ENCODE measurements around the gene EREG.
"Not testable (repeated sequence)": the region's sequence is repeated elsewhere in the genome, so short reads cannot be mapped to it uniquely, and the experiment has no call there.

EREG gene

DNA sequence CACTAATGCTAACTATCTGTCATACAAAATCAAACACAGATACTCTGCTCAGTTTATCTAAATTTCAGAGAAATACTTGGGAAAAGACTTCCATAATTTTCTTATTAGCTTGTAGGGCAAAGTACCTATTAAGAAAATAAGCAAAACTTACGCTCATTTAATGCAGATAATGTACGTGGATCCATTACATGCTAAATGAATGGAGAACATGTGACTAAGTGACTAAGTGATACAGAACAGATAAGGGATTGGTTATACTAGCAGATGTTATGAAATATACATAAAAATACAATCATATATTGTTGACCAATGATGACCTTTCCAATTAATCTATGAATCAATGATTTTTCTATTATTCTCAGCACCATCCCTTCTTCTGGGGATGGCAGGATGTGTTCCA, 25.7 kb downstream of the EREG start:
- no peak for DNase-seq (ENCODE audit: low read depth)

GRCh38 chr4:74391346-74391745, 26.4 kb downstream of the EREG start:
- DNase-seq (ENCODE audit: low read depth) = no peak

GRCh38 chr4:74391890-74392475, 27.0 kb downstream of the EREG start:
- DNase-seq (ENCODE audit: low read depth) = no peak

DNA sequence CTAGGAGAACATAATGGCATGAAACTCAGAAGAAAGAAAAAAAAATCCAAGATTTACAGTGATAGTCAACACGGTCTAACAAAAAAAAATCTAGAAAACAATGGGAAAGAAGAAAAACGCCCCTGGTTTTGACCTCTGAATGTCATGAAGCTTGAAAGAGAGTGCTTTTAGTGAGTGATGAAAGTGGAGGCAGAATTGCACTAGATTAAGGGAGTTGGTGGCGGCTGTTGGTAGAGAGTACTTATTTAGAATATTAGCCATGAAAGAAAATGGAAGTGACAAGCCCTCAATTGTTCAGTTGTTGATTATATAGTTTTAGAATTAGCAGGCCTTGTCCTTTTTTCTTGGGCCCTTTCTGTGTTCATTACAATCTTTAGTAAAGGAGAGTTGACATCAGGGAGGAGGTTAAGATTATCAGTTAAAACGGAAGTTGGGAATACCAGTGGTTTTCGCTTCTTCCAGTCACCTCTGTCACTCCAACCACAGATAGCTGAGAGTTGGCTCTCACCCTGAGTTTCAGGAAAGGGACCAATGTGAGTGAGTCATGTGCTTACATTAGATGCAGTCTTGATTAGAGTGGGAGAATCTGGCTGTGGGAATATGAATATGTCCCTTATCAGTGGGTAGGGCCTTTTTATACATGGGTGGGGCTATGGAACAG, 29.7 kb downstream of the EREG start:
- DNase-seq (ENCODE audit: low read depth) = no peak

GRCh38 chr4:74395633-74396032, 30.7 kb downstream of the EREG start:
- no peak for DNase-seq (ENCODE audit: low read depth)

- no peak for DNase-seq (ENCODE audit: low read depth)
Measured at GRCh38 chr4:74397748-74398426, 32.9 kb downstream of the EREG start.

- not testable (repeated sequence) for DNase-seq (ENCODE audit: low read depth)
Measured at GRCh38 chr4:74398894-74399589, 34.1 kb downstream of the EREG start.

DNA sequence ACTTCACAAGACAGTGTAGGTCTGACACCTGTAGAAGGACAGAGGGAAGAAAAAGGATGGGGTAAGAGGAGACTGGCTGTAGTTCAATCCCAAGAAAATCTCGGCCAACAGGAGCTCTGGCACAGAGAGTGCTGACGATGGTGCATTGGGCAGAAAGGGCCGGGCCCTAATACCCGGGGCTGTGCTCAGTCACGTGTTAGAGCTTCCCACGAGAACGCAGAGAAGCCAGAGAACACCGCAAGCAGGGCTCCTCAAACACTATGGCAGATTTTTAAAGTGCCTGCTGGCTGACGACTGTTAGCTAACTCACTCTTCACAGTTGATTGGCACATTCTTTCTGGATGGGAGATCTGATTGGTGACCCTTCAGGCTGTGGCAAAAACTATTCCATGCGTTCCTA, 35.5 kb downstream of the EREG start:
- DNase-seq (ENCODE audit: low read depth) = no peak

DNA sequence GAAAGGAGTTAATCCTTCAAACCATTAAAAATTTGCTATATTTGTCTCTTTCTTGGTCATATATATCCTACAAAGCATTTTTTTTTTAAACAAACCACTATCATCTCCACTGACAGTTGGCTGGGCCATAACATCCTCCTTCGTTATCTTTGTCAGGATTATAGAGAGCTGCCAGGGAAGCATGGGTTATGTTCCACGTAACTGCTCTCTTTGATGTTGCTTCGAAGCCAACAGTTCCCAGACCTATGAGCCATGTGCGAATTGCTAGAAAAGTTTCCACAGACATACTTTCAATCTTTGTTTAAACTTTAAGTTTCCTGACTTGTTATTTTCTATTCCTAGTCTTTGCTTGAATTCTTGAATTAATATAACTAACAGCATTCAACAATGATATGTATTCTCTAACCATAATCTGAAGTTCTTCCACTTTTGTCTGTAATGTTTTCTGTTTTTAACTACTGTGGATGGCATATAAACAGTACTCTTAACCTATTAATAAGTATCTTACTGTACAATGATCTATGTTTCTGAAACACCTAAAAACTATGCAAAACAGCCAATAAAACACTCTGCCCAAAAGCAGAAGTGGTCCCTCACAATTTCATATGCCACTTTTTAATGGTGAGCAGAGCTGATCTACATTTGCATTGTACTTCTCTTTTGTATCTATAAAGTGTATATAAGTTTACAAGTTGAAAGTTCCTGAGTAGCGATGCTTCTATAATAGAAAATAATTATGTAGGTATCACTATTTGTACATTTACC, 37.9 kb downstream of the EREG start:
- no peak for DNase-seq (ENCODE audit: low read depth)

DNA sequence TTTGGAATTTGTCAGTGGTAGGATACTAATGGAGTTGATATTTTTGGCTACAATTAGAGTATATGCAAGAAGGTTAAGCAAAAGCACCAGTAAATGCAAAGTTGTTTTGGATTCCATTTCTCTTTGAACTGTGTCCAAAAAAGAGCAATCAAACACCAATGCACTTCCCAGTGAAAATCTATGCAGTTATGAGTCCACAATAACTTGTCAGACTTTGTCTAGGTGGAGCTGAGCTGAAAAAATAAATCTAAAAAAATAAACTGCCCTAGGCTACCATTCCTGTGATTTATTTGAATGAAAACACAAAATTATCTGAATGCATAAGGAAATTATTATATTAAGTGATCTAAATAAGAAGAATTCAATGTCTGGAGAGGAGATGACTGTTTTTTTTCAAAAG, 42.9 kb downstream of the EREG start:
- no peak for DNase-seq (ENCODE audit: low read depth)

GRCh38 chr4:74408639-74409038, 43.7 kb downstream of the EREG start:
- DNase-seq (ENCODE audit: low read depth) = no peak

DNA sequence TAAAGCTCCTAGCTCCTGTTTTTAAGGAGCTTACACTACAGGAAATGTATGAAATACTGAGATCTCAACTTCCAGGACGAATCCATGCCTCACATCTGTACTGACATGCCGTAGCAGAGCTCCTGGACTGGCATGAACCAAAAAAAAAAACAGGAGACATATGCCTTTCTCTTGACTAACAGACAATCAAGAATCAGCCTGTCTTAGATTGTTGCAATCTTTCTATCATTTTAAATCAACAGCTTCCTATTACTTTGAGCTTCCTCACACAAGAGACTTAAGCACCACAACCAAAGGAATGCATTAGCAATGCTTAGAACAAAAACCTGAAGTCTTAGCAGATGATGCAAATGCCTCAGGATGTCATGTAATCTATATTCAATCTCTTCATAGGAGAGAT, 45.3 kb downstream of the EREG start:
- no peak for DNase-seq (ENCODE audit: low read depth)

DNA sequence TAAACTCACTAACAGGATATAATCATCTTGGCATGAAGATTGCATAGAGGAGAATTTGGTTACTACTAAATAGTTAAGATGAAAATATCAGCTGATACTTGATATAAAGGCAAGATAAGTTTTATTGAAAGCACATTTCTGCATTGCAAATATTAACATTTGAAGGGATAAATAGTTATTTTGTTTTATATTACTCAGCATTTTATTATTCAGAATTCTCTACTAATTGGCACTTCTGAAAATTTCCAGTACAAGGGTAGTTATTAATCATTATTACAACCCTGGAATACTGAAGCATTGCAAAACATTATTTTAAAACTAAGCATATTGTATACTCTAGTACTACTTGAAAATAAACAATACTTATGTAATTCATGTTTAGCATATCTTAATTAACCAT, 47.3 kb downstream of the EREG start:
- no peak for DNase-seq (ENCODE audit: low read depth)

DNA sequence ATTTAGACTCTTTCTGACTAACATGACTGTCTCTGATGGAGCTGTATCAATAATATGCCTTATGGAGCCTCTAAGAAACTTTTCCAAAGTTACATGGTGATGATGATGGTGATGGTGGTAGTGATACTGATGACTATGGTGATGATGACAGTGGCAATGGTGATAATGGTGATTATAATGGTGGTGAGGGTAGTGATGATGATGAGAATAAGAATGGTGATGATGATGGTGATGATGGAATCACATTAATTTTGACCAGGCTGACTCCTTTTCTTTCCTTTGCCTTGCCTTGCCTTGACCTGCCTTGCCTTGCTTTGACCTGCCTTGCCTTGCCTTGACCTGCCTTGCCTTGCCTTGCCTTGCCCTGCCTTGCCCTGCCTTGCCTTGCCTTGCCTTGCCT, 48.3 kb downstream of the EREG start:
- DNase-seq (ENCODE audit: low read depth) = no peak

- no peak for DNase-seq (ENCODE audit: low read depth)
Measured at GRCh38 chr4:74414149-74414809, 49.3 kb downstream of the EREG start.

DNA sequence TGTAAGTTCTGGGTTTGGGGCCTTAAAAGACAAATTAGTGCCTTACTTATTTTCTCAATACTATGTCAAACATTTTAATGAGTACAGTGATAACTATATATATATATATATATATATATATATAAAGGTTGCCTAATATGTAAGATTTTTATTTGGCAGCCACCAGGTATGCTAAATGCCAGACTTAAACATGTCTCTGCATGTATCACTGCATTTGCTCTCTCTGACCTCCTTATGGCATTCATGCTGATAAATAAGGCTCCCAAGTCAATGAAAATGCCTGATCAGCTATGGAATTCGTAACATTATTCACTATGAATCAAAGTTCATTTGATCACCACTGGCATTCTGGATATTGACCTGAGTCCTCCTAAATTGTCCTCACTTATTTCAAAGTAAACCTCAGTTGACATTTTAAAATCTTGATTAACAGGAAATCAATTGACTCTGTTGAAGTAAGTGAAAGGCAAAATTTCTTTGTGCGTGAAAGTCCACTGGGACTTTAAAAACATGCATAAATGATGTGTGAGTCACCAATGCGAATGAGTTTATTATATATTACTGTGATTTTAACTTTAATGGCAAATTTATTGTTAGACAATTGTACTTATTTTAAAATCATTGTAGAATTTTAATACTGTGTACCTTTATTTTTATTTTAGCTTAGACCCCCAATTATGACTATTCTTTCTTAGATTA, 50.8 kb downstream of the EREG start:
- DNase-seq (ENCODE audit: low read depth) = no peak

DNA sequence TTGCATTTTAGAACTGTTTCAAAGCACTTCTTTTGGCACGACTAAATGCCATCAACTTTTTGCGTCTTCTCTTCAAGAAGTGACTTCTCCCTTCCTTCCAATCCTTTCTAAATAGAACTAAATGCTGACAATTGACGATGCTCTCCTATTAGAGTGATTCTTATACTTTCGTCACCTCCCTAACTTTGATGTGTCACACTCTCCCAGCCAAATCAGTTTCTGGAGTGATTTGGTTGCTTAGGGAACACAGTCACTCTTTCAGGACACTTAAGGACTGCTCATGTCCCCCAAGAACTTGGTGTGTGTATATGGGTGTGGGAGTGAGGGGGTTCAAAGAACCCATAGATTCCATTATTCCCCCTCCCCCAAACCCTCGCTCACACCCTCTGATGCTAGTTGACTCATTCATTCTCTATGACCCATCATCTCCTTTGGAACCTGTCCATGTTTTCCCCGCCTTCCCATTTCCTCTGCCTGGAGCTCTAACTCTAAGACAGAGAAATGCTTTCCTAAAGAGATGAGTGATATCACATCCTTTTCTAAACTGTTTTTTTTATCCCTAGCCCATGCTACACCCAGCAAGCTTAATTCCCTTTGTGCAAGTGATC, 53.2 kb downstream of the EREG start:
- DNase-seq (ENCODE audit: low read depth) = no peak

DNA sequence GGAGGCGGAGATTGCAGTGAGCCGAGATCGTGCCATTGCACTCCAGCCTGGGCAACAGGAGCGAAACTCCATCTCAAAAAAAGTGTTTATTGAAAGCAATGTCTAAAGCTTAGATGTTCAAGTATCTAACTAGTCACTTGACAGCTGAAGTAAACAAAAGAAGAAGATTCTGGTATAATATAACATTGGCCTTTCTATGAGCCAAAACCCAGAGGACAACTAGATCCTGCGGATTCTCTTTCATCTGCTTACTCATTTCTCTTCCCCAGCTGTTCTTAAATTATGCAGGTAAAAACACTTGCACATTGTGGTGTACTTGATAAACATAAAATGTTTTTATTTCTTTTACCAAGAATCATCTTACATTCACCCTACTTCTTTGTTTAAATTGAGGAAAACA, 55.9 kb downstream of the EREG start:
- DNase-seq (ENCODE audit: low read depth) = no peak

- no peak for DNase-seq (ENCODE audit: low read depth)
Measured at GRCh38 chr4:74423104-74423503, 58.2 kb downstream of the EREG start.

- no peak for DNase-seq (ENCODE audit: low read depth)
Measured at GRCh38 chr4:74424111-74424510, 59.2 kb downstream of the EREG start.

DNA sequence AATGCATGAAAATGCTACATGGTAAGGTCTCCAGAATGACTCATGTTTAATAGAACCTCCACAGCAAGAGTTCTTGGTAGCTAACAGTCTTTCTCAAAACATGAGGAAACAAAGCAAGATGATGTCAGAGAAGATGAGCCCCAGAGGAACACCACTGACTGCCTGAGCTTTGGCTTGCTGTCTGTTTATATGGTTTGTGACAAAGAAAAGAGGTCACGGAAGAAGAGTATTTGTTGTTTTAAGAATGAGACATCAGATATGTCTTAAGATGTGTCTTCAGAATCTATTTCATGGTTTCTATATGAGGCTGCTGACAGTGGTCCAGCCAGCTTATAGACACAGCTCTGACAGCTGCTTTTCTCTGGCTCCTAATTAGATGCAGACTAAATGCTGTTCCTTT, 61.2 kb downstream of the EREG start:
- no peak for DNase-seq (ENCODE audit: low read depth)
